HG03025 (cell line): ENCODE measurements around the gene SPTLC1.
"Not testable (repeated sequence)": the region's sequence is repeated elsewhere in the genome, so short reads cannot be mapped to it uniquely, and the experiment has no call there.

Experiments used
- ATAC-seq: cut with Tn5 transposase; IDR thresholded peaks from one replicate; pipeline ENCODE4 v1.9.1; 2021; ENCODE audit warnings: mild to moderate bottlenecking, moderate library complexity; ENCODE audit not compliant: unreplicated experiment, low FRiP score

The SPTLC1 gene

GRCh38 chr9:92141144-92142129 lies 26.2 kb upstream of the SPTLC1 start:
- no peak for ATAC-seq

DNA sequence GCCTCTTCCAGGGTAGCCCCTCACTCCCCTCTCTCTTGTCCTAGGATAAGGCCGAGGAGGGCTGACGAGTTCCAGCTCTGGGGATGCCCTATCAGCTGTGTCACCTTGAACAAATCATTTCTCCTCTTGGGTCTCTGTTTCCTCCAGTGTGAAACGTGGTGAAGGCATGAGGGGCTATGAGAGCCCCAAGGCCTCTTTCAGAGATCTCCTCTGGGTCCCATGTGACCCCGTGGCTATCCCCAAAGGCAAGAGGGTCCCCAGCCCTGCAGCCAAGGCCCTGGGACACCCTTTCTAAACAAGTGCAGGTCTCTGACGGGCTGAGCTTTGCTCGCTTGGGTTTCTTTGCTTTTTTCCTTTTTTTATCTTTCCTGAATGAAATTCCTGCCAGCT lies 25.5 kb upstream of the SPTLC1 start:
- ATAC-seq = no peak

DNA sequence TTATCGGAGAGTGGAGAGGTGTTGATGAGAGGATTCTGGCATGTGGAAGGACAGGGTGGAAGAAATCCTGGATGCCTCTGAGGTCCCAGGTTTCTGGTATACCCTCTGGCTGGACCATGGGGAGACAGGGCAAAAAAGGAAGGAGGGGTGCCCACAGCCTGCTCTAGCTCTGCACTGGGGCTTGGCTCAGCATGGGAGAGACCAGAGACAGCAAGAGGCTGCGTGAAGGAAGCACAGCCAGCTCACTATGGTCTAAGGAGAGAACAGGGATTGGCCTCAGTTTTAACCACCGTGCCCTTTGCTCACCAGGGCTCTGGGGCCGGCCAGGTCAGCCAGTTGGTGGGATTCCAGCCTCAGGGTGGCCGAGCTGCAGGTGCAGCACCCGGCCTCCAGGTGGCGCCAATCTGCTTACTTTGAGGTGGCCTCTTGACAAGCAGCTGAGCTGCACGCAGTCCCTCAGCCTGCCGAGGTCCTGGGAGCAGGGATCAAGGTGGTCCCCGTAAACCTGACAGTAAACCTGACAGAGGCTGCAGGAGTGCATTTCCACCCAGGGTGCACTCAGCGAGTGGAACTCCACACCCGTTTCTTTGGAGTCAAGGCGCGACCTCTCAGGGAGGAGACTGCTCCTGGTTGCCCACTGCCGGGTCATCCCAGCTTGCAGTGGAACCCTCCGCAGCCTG lies 25.0 kb upstream of the SPTLC1 start:
- ATAC-seq = no peak

- not testable (repeated sequence) for ATAC-seq
Measured at GRCh38 chr9:92138960-92139540, 23.8 kb upstream of the SPTLC1 start.

DNA sequence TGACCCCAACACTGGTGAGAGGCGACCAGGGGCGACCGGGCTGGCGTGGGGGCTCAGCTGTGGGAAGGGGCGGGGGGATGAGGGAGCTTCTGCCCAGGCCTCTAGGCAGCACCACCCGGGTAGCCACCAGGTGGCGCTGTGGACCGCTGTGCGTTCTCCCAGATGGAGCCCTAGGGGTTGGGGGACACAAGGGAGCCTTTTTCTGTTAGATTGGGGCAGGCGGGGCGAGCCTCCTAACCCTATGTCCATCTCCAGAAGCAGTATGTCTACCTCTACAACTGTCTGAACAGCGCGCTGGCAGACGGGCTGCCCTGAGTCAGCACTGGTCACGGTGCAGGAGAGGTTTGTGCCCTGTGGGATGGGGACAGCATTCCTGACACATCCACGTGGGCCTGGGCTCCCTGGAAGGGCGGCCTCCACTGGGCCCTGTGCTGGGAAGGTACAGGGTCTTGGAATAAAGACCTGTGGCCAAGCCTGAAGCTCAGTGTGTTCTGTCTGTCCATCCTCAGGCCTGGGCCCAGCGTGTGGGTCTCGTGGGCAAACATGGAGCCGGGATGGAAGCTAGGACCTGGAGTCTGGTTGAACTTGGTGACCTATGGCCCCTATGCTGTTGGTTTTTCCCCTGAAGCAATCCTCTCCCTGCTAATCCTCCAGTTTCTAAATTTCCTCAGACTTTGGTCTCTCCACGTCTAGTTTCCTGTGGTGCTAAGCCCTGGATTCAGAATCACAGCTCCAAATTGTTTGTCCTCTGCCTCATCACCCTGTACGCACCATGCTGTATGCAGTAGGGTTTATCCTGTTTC lies 23.1 kb upstream of the SPTLC1 start:
- no peak for ATAC-seq

DNA sequence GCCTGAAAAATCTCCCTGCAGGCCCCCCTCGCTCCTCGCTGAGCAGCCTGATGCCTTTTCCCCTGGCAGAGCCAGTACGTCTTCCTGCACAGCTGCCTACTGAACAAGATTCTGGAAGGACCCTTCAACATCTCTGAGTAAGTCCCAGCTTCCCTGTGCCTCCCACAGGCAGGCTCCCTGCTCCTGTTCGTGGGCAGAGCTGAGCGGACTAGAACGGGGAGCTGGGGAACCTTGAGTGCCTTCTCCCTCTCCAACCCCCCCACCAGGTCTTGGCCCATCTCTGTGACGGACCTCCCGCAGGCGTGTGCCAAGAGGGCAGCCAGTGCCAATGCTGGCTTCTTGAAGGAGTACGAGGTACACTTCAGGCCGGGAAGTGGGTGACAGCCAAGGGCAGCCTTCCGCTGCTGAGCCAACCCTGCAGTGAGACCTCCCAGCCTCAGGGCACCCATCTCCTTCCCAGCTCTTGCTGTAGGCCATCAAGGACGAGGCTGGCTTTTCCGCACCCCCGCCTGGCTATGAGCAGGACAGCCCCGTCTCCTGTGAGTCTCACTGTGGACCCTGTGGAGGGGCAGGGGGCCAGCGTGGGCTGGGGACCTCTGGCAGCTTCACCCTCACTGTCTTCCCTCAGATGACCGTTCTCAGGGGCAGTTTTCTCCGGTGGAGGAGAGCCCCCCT lies 21.1 kb upstream of the SPTLC1 start:
- ATAC-seq = no peak

GRCh38 chr9:92135576-92135975 lies 20.4 kb upstream of the SPTLC1 start:
- no peak for ATAC-seq

- no peak for ATAC-seq
Measured at GRCh38 chr9:92133949-92134604, 18.9 kb upstream of the SPTLC1 start.

DNA sequence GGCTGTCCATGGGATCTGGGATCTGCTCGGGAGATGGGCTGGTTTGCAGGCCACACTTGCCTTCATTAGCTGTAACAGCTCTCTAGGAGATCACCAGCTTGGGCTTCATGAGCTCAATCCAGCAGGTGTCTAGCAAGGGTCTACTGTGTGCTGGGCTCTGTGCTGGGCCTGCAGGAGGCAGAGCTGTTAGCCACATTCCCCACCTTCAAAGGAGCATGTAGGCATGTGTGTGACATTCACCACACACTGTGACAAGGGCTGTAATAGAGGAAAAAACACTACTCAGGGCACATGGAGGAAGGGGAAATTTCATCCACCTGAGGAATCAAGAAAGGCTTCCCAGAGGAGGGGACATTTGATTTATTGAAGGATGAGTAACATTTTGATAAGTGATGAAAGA lies 17.7 kb upstream of the SPTLC1 start:
- not testable (repeated sequence) for ATAC-seq

- no peak for ATAC-seq
Measured at GRCh38 chr9:92132501-92132900, 17.3 kb upstream of the SPTLC1 start.

DNA sequence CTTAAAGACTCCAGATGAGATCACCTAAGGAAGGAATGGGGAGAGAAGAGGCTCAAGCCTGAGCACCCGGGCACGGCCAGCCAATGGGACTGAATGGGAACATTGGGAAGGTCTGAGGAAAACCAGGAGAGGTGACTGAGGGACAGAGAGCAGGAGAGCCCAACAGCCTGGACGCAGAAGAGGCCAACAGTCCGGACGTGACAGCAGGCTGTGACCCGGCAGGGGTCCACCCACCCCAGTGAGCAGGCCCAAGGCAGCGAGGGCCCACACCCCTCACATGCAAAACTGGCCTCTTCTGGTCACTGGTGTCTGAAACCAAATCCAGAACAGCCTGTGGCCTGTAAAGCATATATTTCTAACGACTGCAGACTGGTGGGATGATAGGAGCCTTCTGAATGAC lies 7.6 kb upstream of the SPTLC1 start:
- ATAC-seq = no peak

- ATAC-seq = no peak
Measured at GRCh38 chr9:92122061-92122460, 6.8 kb upstream of the SPTLC1 start.

DNA sequence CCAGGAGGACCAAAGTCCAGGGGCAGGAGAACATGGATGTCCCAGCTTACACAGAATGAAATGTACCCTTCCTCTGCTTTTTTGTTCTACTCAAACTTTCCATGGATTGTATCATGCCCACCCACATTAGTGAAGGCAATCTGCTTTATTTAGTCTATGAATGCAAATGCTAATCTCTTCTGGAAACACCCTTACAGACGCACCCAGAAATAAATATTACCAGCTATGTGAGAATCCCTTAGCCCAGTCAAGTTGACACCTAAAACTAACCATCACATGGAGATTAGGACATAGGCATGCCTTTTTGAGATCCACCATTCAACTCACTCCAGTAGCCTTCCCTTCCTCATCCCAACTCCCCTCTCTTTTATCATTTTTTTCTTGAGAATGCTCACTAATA lies 6.1 kb upstream of the SPTLC1 start:
- ATAC-seq = no peak

DNA sequence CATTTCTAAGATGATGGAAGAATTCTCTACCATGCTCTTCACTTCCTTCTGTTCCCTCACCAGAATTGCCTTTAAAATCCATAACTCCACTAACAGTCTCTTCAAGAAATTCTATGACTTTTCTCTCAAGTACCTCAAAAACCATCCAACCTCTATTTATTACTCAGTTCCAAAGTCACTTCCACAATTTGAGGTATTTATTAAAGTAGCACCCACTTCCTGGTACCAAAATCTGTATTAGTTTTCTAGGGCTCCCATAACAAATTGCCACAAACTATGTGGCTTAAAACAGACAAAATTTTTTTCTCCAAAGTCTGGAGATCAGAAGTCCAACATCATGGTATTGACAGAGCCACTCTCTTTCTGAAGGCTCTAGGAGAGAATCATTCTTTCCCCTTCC lies 4.9 kb upstream of the SPTLC1 start:
- ATAC-seq = no peak

- ATAC-seq = no peak
Measured at GRCh38 chr9:92119586-92119985, 4.4 kb upstream of the SPTLC1 start.

DNA sequence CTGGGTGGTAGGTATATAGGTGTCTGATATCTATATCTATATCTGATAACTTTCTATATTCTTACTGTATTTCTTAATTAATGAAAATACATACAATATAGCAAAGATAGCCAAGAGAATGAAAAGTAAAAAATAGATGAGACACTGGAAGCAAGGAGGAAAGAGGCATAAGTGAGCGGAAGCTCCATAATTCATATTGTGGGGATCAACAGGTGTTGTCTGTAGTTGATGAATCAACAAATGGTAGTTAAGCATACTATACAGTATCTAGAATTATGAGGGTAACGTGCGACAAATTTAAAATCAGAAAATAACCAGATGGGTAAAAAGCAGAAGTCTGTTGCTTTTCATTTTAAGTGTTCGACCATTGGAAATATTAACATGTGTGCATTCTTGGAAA lies 7.1 kb downstream of the SPTLC1 start:
- no peak for ATAC-seq

DNA sequence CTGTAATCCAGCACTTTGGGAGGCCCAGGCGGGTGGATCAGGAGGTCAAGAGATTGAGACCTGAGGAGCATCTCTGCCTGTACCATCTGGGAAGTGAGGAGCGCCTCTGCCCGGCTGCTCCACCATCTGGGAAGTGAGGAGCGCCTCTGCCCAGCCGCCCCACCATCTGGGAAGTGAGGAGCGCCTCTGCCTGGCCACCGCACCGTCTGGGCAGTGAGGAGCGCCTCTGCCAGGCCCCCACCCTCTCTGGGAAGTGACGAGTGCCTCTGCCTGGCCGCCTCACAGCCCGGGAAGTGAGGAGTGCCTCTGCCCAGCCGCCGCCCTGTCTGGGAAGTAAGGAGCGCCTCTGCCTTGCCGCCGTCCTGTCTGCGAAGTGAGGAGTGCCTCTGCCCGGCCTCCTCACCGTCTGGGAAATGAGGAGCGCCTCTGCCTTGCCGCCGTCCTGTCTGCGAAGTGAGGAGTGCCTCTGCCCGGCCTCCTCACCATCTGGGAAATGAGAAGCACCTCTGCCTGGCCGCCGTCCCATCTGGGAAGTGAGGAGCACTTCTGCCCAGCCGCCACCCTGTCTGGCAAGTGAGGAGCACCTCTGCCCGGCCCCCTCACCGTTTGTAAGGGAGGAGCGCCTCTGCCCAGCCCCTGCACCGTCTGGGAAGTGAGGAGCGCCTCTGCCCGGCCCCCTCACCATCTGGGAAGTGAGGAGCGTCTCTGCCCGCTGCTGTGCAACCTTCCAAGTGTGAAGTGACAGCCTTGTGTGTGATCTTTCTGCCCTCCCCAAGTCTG lies 9.6 kb downstream of the SPTLC1 start:
- not testable (repeated sequence) for ATAC-seq

DNA sequence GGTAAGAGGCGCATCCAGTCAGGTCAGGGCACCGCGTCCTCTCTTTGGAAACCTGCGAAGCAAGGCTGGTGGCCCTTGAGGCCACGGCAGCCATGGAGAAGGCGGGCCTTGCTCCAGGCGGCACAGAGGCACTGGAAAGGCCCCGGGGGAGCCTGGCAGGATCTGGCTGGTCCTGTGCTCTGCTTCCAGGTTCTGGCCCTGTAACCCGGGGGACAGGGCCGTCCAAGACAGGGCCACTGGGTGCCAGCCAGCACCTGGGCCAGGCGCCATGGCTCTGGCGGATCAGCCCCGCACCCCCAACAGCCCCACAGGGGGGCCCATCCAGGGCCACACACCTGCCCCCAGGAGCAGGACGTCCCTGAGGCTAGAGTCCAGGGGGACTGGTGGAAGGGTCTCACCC lies 11.6 kb downstream of the SPTLC1 start:
- ATAC-seq = not testable (repeated sequence)
